ENCODE results near the gene KCNH5.

DNA sequence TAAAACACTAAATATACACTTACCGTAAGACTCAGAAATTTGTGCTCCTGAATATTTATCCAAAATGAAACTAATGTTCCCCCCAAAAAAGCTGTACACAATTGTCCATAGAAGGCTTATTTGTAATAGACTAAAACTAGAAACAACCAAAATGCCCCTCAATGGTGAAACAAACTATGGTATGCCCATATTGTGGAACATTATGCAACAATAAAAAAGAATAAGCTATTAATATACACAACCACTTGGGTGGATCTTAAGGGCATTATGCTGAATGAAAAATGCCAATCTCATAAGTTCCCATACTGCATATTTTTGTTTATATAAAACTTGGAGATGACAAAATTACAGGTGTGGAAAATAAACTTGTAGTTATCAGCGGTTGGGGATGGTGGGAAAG, 357.4 kb downstream of the KCNH5 start:
- TF ChIP-seq, protein P1, sequence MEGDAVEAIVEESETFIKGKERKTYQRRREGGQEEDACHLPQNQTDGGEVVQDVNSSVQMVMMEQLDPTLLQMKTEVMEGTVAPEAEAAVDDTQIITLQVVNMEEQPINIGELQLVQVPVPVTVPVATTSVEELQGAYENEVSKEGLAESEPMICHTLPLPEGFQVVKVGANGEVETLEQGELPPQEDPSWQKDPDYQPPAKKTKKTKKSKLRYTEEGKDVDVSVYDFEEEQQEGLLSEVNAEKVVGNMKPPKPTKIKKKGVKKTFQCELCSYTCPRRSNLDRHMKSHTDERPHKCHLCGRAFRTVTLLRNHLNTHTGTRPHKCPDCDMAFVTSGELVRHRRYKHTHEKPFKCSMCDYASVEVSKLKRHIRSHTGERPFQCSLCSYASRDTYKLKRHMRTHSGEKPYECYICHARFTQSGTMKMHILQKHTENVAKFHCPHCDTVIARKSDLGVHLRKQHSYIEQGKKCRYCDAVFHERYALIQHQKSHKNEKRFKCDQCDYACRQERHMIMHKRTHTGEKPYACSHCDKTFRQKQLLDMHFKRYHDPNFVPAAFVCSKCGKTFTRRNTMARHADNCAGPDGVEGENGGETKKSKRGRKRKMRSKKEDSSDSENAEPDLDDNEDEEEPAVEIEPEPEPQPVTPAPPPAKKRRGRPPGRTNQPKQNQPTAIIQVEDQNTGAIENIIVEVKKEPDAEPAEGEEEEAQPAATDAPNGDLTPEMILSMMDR (conservative IDR thresholded peaks at IDR 0.05): no peak
- no peak for TF ChIP-seq EZH2 (IDR thresholded peaks at IDR 0.05; ENCODE audit: low read depth)
